RWPE2 (cell line): Measurements from ENCODE around the gene DPM2.

ENCODE experiments used
- ATAC-seq: fragments of 200-7000 bp; cut with Tn5 transposase; 3 replicates; pipeline ENCODE4 v1.9.1; 2021; ENCODE audit warnings: low read depth
- DNase-seq: peaks from one replicate; pipeline ENCODE4 v3.0.0-alpha.2; 2020; ENCODE audit warnings: low spot score
- H3K27ac ChIP-seq: fragments of 450-650 bp; 2 replicates; pipeline ENCODE4 v1.5.1; 2017; ENCODE audit warnings: mild to moderate bottlenecking; ENCODE audit not compliant: poor library complexity, severe bottlenecking
- H3K27me3 ChIP-seq: fragments of 250-450 bp; sonication (Bioruptor Pico); 2 replicates; pipeline ENCODE4 v1.5.1; 2021; ENCODE audit warnings: mild to moderate bottlenecking, moderate library complexity; ENCODE audit not compliant: insufficient read depth, poor library complexity, severe bottlenecking
- H3K36me3 ChIP-seq: fragments of 250-450 bp; sonication (Bioruptor Pico); 2 replicates; pipeline ENCODE4 v1.5.1; 2020; ENCODE audit warnings: low read depth, mild to moderate bottlenecking, moderate library complexity
- H3K4me1 ChIP-seq: fragments of 250-450 bp; sonication (Bioruptor Pico); 2 replicates; pipeline ENCODE4 v1.5.1; 2021; ENCODE audit warnings: mild to moderate bottlenecking, moderate library complexity; ENCODE audit not compliant: insufficient read depth, poor library complexity, severe bottlenecking
- H3K4me3 ChIP-seq: fragments of 250-450 bp; sonication (Bioruptor Pico); 2 replicates; pipeline ENCODE4 v1.5.1; 2021; ENCODE audit warnings: mild to moderate bottlenecking, moderate library complexity; ENCODE audit not compliant: severe bottlenecking
- H3K9me3 ChIP-seq: fragments of 250-450 bp; sonication (Bioruptor Pico); 2 replicates; pipeline ENCODE4 v1.5.1; 2021; ENCODE audit warnings: mild to moderate bottlenecking, moderate library complexity; ENCODE audit not compliant: severe bottlenecking
- TF ChIP-seq, protein P1 (sequence below): fragments of 450-650 bp; IDR thresholded peaks from one replicate; pipeline ENCODE4 v1.5.1; 2017; ENCODE audit warnings: mild to moderate bottlenecking, moderate library complexity; ENCODE audit not compliant: poor library complexity, severe bottlenecking

The DPM2 gene

DNA sequence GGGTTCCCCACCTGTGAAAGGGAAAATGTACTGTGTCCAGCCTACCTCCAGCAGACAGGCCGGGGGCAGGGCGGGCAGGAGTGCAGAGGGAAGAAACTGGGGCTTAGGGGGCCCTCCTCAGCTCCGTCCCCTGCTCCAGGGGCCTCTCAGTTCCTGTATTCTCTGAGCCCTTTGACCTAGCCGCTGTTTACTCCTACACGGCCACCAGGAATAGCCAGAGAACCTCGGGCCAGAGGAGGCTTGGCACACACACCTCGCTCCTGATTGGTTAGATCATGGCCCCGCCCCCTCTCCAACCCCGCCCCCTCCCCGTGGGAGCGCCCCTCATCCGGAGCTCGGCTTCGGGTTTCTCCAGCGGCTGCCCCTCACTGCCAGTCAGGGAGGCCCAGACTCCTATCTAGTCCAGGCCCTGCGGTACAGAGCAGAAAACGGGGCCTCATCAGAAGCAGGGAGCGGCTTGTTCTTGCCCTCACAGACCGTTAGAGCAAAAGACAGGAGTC lies 40.4 kb downstream of the DPM2 start:
- Histone ChIP-seq H3K9me3 (peaks cover 3% of the 10 kb centered on the region), H3K4me1 (no peaks in the 10 kb centered on the region), H3K27me3 (no peaks in the 10 kb centered on the region), H3K27ac (no peak overlapping the region), H3K36me3 (peaks cover 45% of the 10 kb centered on the region), H3K4me3 (no peak overlapping the region)
- DNase-seq (no peak), ATAC-seq (peak; percentile 24; the same call in 1 of the 3 replicates)
- TF ChIP-seq, protein P1, sequence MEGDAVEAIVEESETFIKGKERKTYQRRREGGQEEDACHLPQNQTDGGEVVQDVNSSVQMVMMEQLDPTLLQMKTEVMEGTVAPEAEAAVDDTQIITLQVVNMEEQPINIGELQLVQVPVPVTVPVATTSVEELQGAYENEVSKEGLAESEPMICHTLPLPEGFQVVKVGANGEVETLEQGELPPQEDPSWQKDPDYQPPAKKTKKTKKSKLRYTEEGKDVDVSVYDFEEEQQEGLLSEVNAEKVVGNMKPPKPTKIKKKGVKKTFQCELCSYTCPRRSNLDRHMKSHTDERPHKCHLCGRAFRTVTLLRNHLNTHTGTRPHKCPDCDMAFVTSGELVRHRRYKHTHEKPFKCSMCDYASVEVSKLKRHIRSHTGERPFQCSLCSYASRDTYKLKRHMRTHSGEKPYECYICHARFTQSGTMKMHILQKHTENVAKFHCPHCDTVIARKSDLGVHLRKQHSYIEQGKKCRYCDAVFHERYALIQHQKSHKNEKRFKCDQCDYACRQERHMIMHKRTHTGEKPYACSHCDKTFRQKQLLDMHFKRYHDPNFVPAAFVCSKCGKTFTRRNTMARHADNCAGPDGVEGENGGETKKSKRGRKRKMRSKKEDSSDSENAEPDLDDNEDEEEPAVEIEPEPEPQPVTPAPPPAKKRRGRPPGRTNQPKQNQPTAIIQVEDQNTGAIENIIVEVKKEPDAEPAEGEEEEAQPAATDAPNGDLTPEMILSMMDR: no peak

DNA sequence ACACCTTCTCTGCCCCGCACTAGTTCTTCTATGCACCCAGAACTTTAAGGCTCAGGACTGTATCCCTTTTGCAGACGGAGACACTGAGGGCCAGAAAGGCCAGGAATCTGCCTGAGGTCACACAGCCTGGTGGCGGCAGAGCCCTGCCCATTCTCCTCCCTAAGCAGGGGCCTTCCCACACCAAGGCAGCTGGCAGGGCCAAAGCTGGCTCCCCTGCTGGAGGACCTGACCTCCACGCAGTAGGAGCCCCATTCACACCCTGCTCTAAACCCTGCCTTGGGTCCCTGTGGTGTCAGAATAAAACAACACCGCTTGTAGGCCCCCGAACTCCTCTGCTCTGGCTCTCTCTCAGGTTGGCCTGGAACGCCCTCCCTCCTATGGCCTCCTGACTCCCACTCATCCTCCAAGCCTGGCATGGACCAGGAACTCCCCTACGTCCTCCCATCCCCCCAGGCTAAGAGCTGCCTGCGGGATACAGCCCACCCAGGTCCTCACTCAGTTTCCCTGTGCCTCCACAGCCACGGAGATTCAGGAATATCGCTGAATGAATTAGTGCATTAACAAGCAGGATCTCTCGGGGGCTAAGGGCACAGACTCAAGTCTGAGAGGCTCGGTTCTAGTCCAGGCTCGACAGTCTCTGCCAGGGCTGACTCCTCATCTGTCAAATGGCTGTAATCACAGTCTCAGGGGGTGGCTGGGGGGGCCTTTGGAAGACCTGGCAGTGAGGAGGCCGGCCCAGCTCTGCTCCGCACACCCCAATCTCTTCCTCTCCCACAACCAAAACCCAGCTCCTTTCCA lies 41.1 kb downstream of the DPM2 start:
- DNase-seq (no peak), ATAC-seq (no peak)
- peaks cover 3% of the 10 kb centered on the region for H3K9me3 ChIP-seq
- TF ChIP-seq, protein P1: no peak
- H3K27me3 ChIP-seq: no peaks in the 10 kb centered on the region
- H3K27ac ChIP-seq: no peak overlapping the region
- H3K4me3 ChIP-seq: no peak overlapping the region
- no peaks in the 10 kb centered on the region for H3K4me1 ChIP-seq
- peaks cover 45% of the 10 kb centered on the region for H3K36me3 ChIP-seq

DNA sequence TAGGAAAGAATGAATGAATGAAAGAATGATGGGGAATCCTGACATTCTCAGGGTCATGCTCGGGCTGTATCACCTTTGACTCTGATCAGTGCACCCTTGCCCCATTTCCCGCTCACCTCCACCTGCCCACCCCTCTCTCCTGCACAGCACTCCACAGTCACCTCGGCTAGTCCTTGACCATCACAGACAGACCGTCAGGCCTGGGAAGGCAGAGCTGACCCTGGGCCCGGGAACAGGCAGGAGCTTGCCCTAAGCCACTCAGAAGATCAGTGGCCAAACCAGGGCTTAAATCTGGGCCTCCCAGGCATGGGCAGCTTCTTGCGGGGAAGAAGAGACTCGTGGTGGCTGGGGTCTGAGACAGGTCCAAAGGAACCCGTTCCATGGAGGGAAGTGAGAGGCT lies 41.8 kb downstream of the DPM2 start:
- Histone ChIP-seq H3K27me3 (no peaks in the 10 kb centered on the region), H3K27ac (no peak overlapping the region), H3K4me3 (no peak overlapping the region), H3K36me3 (peaks cover 51% of the 10 kb centered on the region), H3K4me1 (no peaks in the 10 kb centered on the region), H3K9me3 (peaks cover 3% of the 10 kb centered on the region)
- ATAC-seq (no peak), DNase-seq (no peak)
- TF ChIP-seq, protein P1: no peak

DNA sequence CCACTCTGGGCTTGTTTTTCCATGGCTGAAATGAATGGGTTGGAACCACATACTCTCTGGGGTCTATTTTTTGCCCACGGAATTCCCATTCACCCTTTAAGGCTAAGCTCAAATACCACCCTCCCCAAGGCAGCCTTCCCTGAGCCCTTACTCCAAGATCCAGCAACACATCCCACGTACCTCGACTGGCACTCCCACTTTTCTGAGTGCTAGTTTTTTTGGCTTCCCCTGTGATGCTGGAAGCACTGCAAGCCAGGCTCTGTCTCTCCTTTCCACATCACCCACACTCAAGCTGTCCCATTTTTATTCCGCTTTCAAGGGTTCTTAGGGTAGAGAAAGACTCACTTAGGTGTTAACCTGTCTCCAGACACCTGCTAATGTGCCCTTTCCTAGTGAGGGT lies 44.3 kb downstream of the DPM2 start:
- peaks cover 70% of the 10 kb centered on the region for H3K36me3 ChIP-seq
- DNase-seq: no peak

More for the DNA sequence above, 44.3 kb downstream of the DPM2 start:
- no peak for ATAC-seq
- Histone ChIP-seq H3K27ac (no peak overlapping the region), H3K4me3 (no peak overlapping the region), H3K9me3 (peaks cover 3% of the 10 kb centered on the region), H3K4me1 (no peaks in the 10 kb centered on the region), H3K27me3 (no peaks in the 10 kb centered on the region)
- TF ChIP-seq, protein P1: no peak
